ENCODE data around the gene ELFN2. TPM values are rescaled to one million over a fixed set of nuclear protein-coding genes. Genes with fewer than 3 reads are reported as not detected.

ELFN2 gene
- total RNA-seq, 6 experiments from 2014 or later: 1.2 to 5.8 (median 1.4) TPM

- Mint-ChIP-seq H3K4me1 (ENCODE audit: low read depth) (peaks cover 2% of the 10 kb centered on the region; the same call in 1 of the 2 replicates), H3K36me3 (ENCODE audit: low read depth) (no peaks in the 10 kb centered on the region), H3K9me3 (no peaks in the 10 kb centered on the region), H3K27ac (no peak overlapping the region), H3K27me3 (ENCODE audit: insufficient read depth) (peaks cover 3% of the 10 kb centered on the region), H3K4me3 (no peak overlapping the region)
- DNase-seq: no peak
- TF ChIP-seq, protein P1, sequence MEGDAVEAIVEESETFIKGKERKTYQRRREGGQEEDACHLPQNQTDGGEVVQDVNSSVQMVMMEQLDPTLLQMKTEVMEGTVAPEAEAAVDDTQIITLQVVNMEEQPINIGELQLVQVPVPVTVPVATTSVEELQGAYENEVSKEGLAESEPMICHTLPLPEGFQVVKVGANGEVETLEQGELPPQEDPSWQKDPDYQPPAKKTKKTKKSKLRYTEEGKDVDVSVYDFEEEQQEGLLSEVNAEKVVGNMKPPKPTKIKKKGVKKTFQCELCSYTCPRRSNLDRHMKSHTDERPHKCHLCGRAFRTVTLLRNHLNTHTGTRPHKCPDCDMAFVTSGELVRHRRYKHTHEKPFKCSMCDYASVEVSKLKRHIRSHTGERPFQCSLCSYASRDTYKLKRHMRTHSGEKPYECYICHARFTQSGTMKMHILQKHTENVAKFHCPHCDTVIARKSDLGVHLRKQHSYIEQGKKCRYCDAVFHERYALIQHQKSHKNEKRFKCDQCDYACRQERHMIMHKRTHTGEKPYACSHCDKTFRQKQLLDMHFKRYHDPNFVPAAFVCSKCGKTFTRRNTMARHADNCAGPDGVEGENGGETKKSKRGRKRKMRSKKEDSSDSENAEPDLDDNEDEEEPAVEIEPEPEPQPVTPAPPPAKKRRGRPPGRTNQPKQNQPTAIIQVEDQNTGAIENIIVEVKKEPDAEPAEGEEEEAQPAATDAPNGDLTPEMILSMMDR (IDR thresholded peaks at IDR 0.05): no peak
These were observed 40.8 kb downstream of the ELFN2 start for GRCh38 chr22:37386441-37386840.

DNA sequence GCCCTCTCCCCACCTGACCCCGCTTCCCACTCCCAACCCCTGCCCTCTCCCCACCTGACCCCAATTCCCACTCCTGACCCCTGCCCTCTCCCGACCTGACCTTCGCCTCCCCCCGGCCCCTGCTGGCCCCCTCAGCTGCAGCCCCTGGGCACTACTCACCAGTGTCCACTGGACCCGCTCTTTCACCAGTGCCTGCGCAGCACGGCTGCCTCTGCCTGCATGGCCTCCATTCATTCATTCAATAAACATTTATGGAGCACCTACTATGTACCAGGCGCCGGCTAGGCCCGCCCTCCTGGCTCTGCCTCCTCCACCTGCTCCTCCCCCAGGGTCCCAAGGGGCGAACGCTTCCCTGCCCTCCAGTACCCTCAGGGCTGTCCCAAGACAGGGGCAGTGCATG is 42.6 kb downstream of the ELFN2 start:
- Mint-ChIP-seq H3K36me3 (ENCODE audit: low read depth) (no peaks in the 10 kb centered on the region), H3K4me1 (ENCODE audit: low read depth) (peaks cover 5% of the 10 kb centered on the region; the same call in 1 of the 2 replicates), H3K27ac (no peak overlapping the region), H3K4me3 (no peak overlapping the region), H3K27me3 (ENCODE audit: insufficient read depth) (peaks cover 5% of the 10 kb centered on the region; the same call in 1 of the 2 replicates), H3K9me3 (no peaks in the 10 kb centered on the region)
- no peak for DNase-seq
- TF ChIP-seq, protein P1 (IDR thresholded peaks at IDR 0.05): no peak

- H3K27me3 Mint-ChIP-seq (ENCODE audit: insufficient read depth): peaks cover 10% of the 10 kb centered on the region
- no peaks in the 10 kb centered on the region for H3K36me3 Mint-ChIP-seq (ENCODE audit: low read depth)
These were observed 43.9 kb downstream of the ELFN2 start for GRCh38 chr22:37383341-37383740.

DNA sequence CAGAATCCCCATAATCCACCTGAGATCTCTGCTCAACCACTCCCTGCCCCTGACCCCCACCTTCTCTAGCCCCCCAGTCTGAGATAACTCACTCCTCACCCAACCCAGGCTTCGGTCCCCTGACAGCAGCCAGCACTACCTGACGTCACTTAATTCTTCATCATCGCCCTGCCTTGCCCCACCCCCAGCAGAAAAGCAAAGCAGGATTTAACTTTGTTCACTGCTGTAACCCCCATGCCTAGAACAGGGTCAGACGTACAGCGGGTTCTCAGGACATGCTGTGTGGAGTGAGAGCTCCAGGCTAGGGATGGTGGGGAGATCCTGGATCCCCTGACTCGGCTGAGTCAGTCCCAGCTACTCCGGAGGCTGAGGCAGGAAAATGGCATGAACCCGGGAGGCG is 45.8 kb downstream of the ELFN2 start:
- H3K9me3 Mint-ChIP-seq: no peaks in the 10 kb centered on the region
- peaks cover 5% of the 10 kb centered on the region; the same call in 1 of the 2 replicates for H3K4me1 Mint-ChIP-seq (ENCODE audit: low read depth)
- TF ChIP-seq, protein P1 (IDR thresholded peaks at IDR 0.05): no peak
- peaks cover 20% of the 10 kb centered on the region for H3K27me3 Mint-ChIP-seq (ENCODE audit: insufficient read depth)
- no peak overlapping the region for H3K4me3 Mint-ChIP-seq
- no peak overlapping the region for H3K27ac Mint-ChIP-seq
- DNase-seq: no peak
- H3K36me3 Mint-ChIP-seq (ENCODE audit: low read depth): no peaks in the 10 kb centered on the region

More at GRCh38 chr22:37383341-37383740, 43.9 kb downstream of the ELFN2 start:
- no peak overlapping the region for H3K27ac Mint-ChIP-seq
- H3K4me1 Mint-ChIP-seq (ENCODE audit: low read depth): peaks cover 5% of the 10 kb centered on the region; the same call in 1 of the 2 replicates
- TF ChIP-seq, protein P1 (IDR thresholded peaks at IDR 0.05): no peak
- DNase-seq: no peak
- H3K9me3 Mint-ChIP-seq: no peaks in the 10 kb centered on the region
- no peak overlapping the region for H3K4me3 Mint-ChIP-seq

DNA sequence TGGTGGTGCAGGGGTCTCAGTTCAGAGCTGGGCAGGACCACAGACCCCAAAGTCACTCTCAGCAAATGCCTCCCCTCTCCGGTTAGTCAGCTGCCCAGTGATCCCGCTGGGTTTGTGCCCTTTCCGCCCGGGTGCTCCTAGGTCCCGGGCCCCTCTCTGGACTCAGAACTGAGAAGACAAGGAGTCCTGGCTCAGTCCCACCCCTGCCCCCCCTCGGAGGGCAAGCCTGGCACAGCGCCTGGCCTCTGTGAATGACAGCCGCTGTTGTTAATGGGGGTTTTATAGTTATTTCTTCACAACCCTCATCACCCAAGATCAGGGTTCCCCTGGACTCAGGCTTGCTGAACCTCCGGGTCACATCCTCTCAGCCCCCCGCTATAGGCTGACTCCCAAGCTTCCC is 47.6 kb downstream of the ELFN2 start:
- TF ChIP-seq, protein P1 (IDR thresholded peaks at IDR 0.05): no peak
- Mint-ChIP-seq H3K9me3 (no peaks in the 10 kb centered on the region), H3K4me3 (no peak overlapping the region), H3K36me3 (ENCODE audit: low read depth) (no peaks in the 10 kb centered on the region), H3K27ac (no peak overlapping the region), H3K27me3 (ENCODE audit: insufficient read depth) (peaks cover 20% of the 10 kb centered on the region), H3K4me1 (ENCODE audit: low read depth) (peaks cover 5% of the 10 kb centered on the region; the same call in 1 of the 2 replicates)
- no peak for DNase-seq
